Sigmoid colon (tissue), 4 donors: ENCODE measurements around the gene ERGIC1.

Experiments used
- CTCF ChIP-seq, 4 experiments: fragments of 450-650 bp in 3 of 4; fragments of 200-600 bp in 1 of 4; IDR thresholded peaks; one replicate each; pipeline ENCODE4 v1.5.1; 2016 to 2019; ENCODE audit warnings: antibody characterized with exemption in 4 of 4, mild to moderate bottlenecking in 3 of 4, moderate library complexity in 2 of 4
- EP300 ChIP-seq, 4 donors: sonication (generic); formaldehyde crosslinking; IDR thresholded peaks; one replicate each; pipeline ENCODE4 v1.6.1; 2017; ENCODE audit warnings: antibody characterized with exemption in 4 of 4
- POLR2AphosphoS5 ChIP-seq, 4 donors: sonication (generic); formaldehyde crosslinking; IDR thresholded peaks; one replicate each; pipeline ENCODE4 v1.6.1; 2017; ENCODE audit warnings: antibody characterized with exemption in 4 of 4

DNA sequence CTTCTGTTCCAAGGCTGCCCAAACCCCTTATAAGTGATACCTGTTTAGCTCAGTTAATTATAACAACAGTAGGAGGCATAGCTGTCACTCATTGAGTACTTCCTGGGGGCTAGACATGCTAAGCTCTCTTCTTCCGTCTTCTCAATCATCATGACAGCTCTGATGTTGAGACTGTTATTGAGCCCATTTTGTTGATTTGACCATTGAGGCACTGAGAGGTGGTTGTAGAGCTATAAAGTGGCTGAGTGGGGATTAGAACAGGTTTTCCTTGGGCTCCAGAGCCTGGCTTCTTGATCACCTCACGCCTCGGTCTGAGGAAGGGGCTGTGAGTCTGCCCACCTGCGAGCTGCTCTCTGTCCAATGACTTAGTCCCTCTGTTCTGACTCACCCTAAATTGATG is 99.2 kb downstream of the ERGIC1 start:
- no peak for TF ChIP-seq CTCF (IDR thresholded peaks at IDR 0.05)
- no peak for TF ChIP-seq POLR2AphosphoS5 (IDR thresholded peaks at IDR 0.05)
- TF ChIP-seq EP300 (IDR thresholded peaks at IDR 0.05) = no peak
